Suppressor macrophage treated with lipopolysaccharide for 4 hours (primary cell): Measurements from ENCODE around the gene TNIK.

Experiments used
- DNase-seq: peaks from one replicate; pipeline ENCODE4 v3.0.0-alpha.2; 2020

The TNIK gene

GRCh38 chr3:171059978-171060377 is 400.2 kb downstream of the TNIK start:
- no peak for DNase-seq

- DNase-seq = no peak
Observed at GRCh38 chr3:171058873-171059603, 401.2 kb downstream of the TNIK start.

GRCh38 chr3:171058058-171058457 is 402.1 kb downstream of the TNIK start:
- DNase-seq = no peak

- no peak for DNase-seq
Observed at GRCh38 chr3:171057072-171057471, 403.1 kb downstream of the TNIK start.

- no peak for DNase-seq
Observed at GRCh38 chr3:171056528-171056927, 403.7 kb downstream of the TNIK start.

- DNase-seq = no peak
Observed at GRCh38 chr3:171055336-171056178, 404.6 kb downstream of the TNIK start.

GRCh38 chr3:171054921-171055320 is 405.3 kb downstream of the TNIK start:
- no peak for DNase-seq

- no peak for DNase-seq
Observed at GRCh38 chr3:171054231-171054630, 406.0 kb downstream of the TNIK start.

- peak; percentile 65 for DNase-seq
Observed at GRCh38 chr3:171049861-171050444, 410.3 kb downstream of the TNIK start.

GRCh38 chr3:171046760-171047159 is 413.4 kb downstream of the TNIK start:
- no peak for DNase-seq

GRCh38 chr3:171044835-171045793 is 415.1 kb downstream of the TNIK start:
- no peak for DNase-seq

- DNase-seq = no peak
Observed at GRCh38 chr3:171044384-171044783, 415.8 kb downstream of the TNIK start.

- no peak for DNase-seq
Observed at GRCh38 chr3:171039674-171040073, 420.5 kb downstream of the TNIK start.

- DNase-seq = no peak
Observed at GRCh38 chr3:171038342-171038741, 421.9 kb downstream of the TNIK start.

GRCh38 chr3:171028779-171029232 is 431.4 kb downstream of the TNIK start:
- no peak for DNase-seq

- DNase-seq = peak; percentile 6
Observed at GRCh38 chr3:171028025-171028778, 432.0 kb downstream of the TNIK start.

- DNase-seq = no peak
Observed at GRCh38 chr3:171026597-171027293, 433.5 kb downstream of the TNIK start, which contains the start of gene SLC2A2. Gene SLC2A2, minus strand, starts transcription at chr3:171026720. Its CDS starts 50 bp downstream, at chr3:171026670.

GRCh38 chr3:171023566-171023965 is 436.6 kb downstream of the TNIK start:
- DNase-seq = no peak

GRCh38 chr3:171021377-171021776 is 438.8 kb downstream of the TNIK start:
- no peak for DNase-seq

- DNase-seq = no peak
Observed at GRCh38 chr3:171018156-171018935, 441.9 kb downstream of the TNIK start.
